H9 (cell line): Measurements from ENCODE around the gene SF1. TPM values are rescaled to one million over a fixed set of nuclear protein-coding genes. Genes with fewer than 3 reads are reported as not detected.

Source experiments
- DNase-seq: peaks from one replicate; pipeline ENCODE4 v3.0.0-alpha.2; 2017
- H2AFZ ChIP-seq: one replicate; pipeline ENCODE4 v1.6.1; 2013; ENCODE audit warnings: mild to moderate bottlenecking, low read length, control low read depth, moderate library complexity
- H2AK5ac ChIP-seq: 2 replicates; pipeline ENCODE4 v1.6.1; 2013; ENCODE audit warnings: low read length, control low read depth, mixed read lengths; ENCODE audit not compliant: insufficient read length
- H2BK120ac ChIP-seq: one replicate; pipeline ENCODE4 v1.6.1; 2013; ENCODE audit warnings: low read depth, mild to moderate bottlenecking, low read length, control low read depth, inconsistent platforms; ENCODE audit not compliant: poor library complexity, severe bottlenecking
- H2BK12ac ChIP-seq: 2 replicates; pipeline ENCODE4 v1.6.1; 2013; ENCODE audit warnings: low read length, control low read depth, mixed read lengths, low read depth; ENCODE audit not compliant: insufficient read length
- H2BK15ac ChIP-seq: 2 replicates; pipeline ENCODE4 v1.6.1; 2013; ENCODE audit warnings: low read depth, low read length, control low read depth
- H2BK20ac ChIP-seq: one replicate; pipeline ENCODE4 v1.6.1; 2013; ENCODE audit warnings: low read depth, mild to moderate bottlenecking, low read length, control low read depth, inconsistent platforms; ENCODE audit not compliant: poor library complexity, severe bottlenecking
- H2BK5ac ChIP-seq: 2 replicates; pipeline ENCODE4 v1.6.1; 2013; ENCODE audit warnings: low read length, control low read depth, mixed read lengths; ENCODE audit not compliant: insufficient read length
- H3K14ac ChIP-seq: 2 replicates; pipeline ENCODE4 v1.6.1; 2013; ENCODE audit warnings: low read length, control low read depth; ENCODE audit not compliant: insufficient read depth
- H3K18ac ChIP-seq: 2 replicates; pipeline ENCODE4 v1.6.1; 2013; ENCODE audit warnings: low read depth, mild to moderate bottlenecking, mixed read lengths, low read length, control low read depth; ENCODE audit not compliant: insufficient read length
- H3K23ac ChIP-seq: 2 replicates; pipeline ENCODE4 v1.6.1; 2013; ENCODE audit warnings: low read length, control low read depth, mixed read lengths, low read depth; ENCODE audit not compliant: insufficient read length
- H3K23me2 ChIP-seq: 2 replicates; pipeline ENCODE4 v1.6.1; 2013; ENCODE audit warnings: low read depth, mild to moderate bottlenecking, mixed read lengths, low read length, control low read depth; ENCODE audit not compliant: insufficient read length, poor library complexity, severe bottlenecking
- H3K27ac ChIP-seq: 2 replicates; pipeline ENCODE4 v1.5.1; 2013; ENCODE audit warnings: low read length, control low read depth, mixed read lengths, low read depth; ENCODE audit not compliant: insufficient read length
- H3K27me3 ChIP-seq: 2 replicates; pipeline ENCODE4 v1.6.1; 2013; ENCODE audit warnings: low read length, control low read depth, inconsistent platforms; ENCODE audit not compliant: insufficient read depth
- H3K4ac ChIP-seq: 2 replicates; pipeline ENCODE4 v1.6.1; 2013; ENCODE audit warnings: low read depth, mild to moderate bottlenecking, control low read depth, inconsistent platforms, low read length, moderate library complexity
- H3K4me1 ChIP-seq: 2 replicates; pipeline ENCODE4 v1.6.1; 2013; ENCODE audit warnings: low read length, control low read depth, inconsistent platforms; ENCODE audit not compliant: insufficient read depth
- H3K4me2 ChIP-seq: 2 replicates; pipeline ENCODE4 v1.6.1; 2013; ENCODE audit warnings: low read length, control low read depth, mixed read lengths; ENCODE audit not compliant: insufficient read length, insufficient read depth
- H3K56ac ChIP-seq: 2 replicates; pipeline ENCODE4 v1.6.1; 2013; ENCODE audit warnings: low read depth, mild to moderate bottlenecking, mixed read lengths, low read length, control low read depth; ENCODE audit not compliant: insufficient read length
- H3K79me1 ChIP-seq: 2 replicates; pipeline ENCODE4 v1.6.1; 2013; ENCODE audit warnings: low read depth, mild to moderate bottlenecking, moderate library complexity, low read length, control low read depth, inconsistent platforms; ENCODE audit not compliant: insufficient read depth, poor library complexity, severe bottlenecking
- H3K79me2 ChIP-seq: 2 replicates; pipeline ENCODE4 v1.6.1; 2013; ENCODE audit warnings: low read length, control low read depth, inconsistent platforms; ENCODE audit not compliant: insufficient read depth
- H3K9ac ChIP-seq: 2 replicates; pipeline ENCODE4 v1.6.1; 2013; ENCODE audit warnings: low read length, control low read depth, mixed read lengths; ENCODE audit not compliant: insufficient read length; ENCODE audit errors: extremely low read depth
- H3K9me3 ChIP-seq: one replicate; pipeline ENCODE4 v1.6.1; 2013; ENCODE audit warnings: low read depth, low read length, inconsistent platforms; ENCODE audit not compliant: control insufficient read depth
- H3T11ph ChIP-seq: one replicate; pipeline ENCODE4 v1.6.1; 2013; ENCODE audit warnings: mild to moderate bottlenecking, low read length, control low read depth, inconsistent platforms
- H4K20me1 ChIP-seq: one replicate; pipeline ENCODE4 v1.6.1; 2013; ENCODE audit not compliant: control insufficient read depth, insufficient read length, insufficient read depth
- H4K5ac ChIP-seq: 2 replicates; pipeline ENCODE4 v1.6.1; 2013; ENCODE audit warnings: low read depth, mild to moderate bottlenecking, mixed read lengths, low read length, control low read depth; ENCODE audit not compliant: insufficient read length
- H4K8ac ChIP-seq: replicated peaks from 2 replicates; pipeline ENCODE4 v1.6.1; 2013; ENCODE audit warnings: low read length, control low read depth, mixed read lengths, low read depth; ENCODE audit not compliant: insufficient read length
- H4K91ac ChIP-seq: 2 replicates; pipeline ENCODE4 v1.6.1; 2013; ENCODE audit warnings: low read depth, mild to moderate bottlenecking, moderate library complexity, mixed read lengths, low read length, control low read depth; ENCODE audit not compliant: insufficient read length
- H3K27ac Mint-ChIP-seq, 3 experiments: 2 replicates in 2 of 3; 3 replicates in 1 of 3; pipeline ENCODE4 v1.8.0; 2020 to 2021; ENCODE audit warnings: mixed read lengths in 3 of 3, mild to moderate bottlenecking in 1 of 3, moderate library complexity in 1 of 3
- H3K27me3 Mint-ChIP-seq: 2 replicates; pipeline ENCODE4 v1.8.0; 2021; ENCODE audit warnings: low read depth, mild to moderate bottlenecking, moderate library complexity, mixed read lengths
- H3K36me3 Mint-ChIP-seq, 3 experiments: 2 replicates in 2 of 3; 3 replicates in 1 of 3; pipeline ENCODE4 v1.8.0; 2020 to 2021; ENCODE audit warnings: low read depth in 3 of 3, mixed read lengths in 3 of 3; ENCODE audit not compliant: insufficient read depth in 1 of 3
- H3K4me1 Mint-ChIP-seq, 2 experiments: 2 replicates each; pipeline ENCODE4 v1.8.0; 2020; ENCODE audit warnings: mixed read lengths in 2 of 2
- H3K4me3 Mint-ChIP-seq, 2 experiments: 2 replicates in 1 of 2; 3 replicates in 1 of 2; pipeline ENCODE4 v1.8.0; 2020 to 2021; ENCODE audit warnings: mild to moderate bottlenecking in 2 of 2, mixed read lengths in 2 of 2, moderate library complexity in 1 of 2
- H3K9me3 Mint-ChIP-seq, 2 experiments: 2 replicates in 1 of 2; 3 replicates in 1 of 2; pipeline ENCODE4 v1.8.0; 2020; ENCODE audit warnings: mild to moderate bottlenecking in 2 of 2, mixed read lengths in 2 of 2, moderate library complexity in 1 of 2
- CTCF ChIP-seq: fragments of 200-600 bp; sonication (generic); conservative IDR thresholded peaks from 3 replicates; pipeline ENCODE4 v1.8.0; 2021; ENCODE audit warnings: antibody characterized with exemption, mild to moderate bottlenecking
- WGBS: extraction: QIAGEN DNeasy Blood & Tissue Kit; methylation state at CpG from one replicate; pipeline ENCODE4 v1.1.7; 2013; ENCODE audit warnings: missing lambda C conversion rate, low lambda C conversion rate, mixed read lengths; ENCODE audit not compliant: insufficient read length; ENCODE audit errors: extremely low coverage; 5-methylcytosine and 5-hydroxymethylcytosine counted together
- total RNA-seq: library from RNA; stranded (reverse); gene quantifications from 2 replicates; pipeline ENCODE4 v1.2.1, GENCODE V29; 2021

The SF1 gene
- total RNA-seq, 1 experiment from 2014 or later, result 528 TPM

- no peaks in the 10 kb centered on the region for H3K36me3 Mint-ChIP-seq
- H3K4me1 ChIP-seq, result no peaks in the 10 kb centered on the region
- H3T11ph ChIP-seq, result no peak overlapping the region
- H3K79me1 ChIP-seq, result no peaks in the 10 kb centered on the region
- no peak overlapping the region; the same call in 1 of the 2 replicates for H3K14ac ChIP-seq
- no peak overlapping the region for H4K5ac ChIP-seq
- no peak overlapping the region for H2BK20ac ChIP-seq
- no CpG with 5 or more reads among the region's 21 CpGs for WGBS
- H2BK15ac ChIP-seq, result no peak overlapping the region
- no peak overlapping the region for H3K9ac ChIP-seq
- no peak overlapping the region for H2BK12ac ChIP-seq
- H4K91ac ChIP-seq, result no peak overlapping the region
- TF ChIP-seq CTCF, result no peak
- H3K18ac ChIP-seq, result no peak overlapping the region
- H2BK120ac ChIP-seq, result no peak overlapping the region
- no peak overlapping the region for H3K23ac ChIP-seq
- peaks cover 12% of the 10 kb centered on the region; the same call in 1 of the 2 replicates for H3K27me3 ChIP-seq
- H3K4me3 Mint-ChIP-seq, result no peak overlapping the region; a peak in 1 of 5 replicates
- H2AK5ac ChIP-seq, result no peak overlapping the region
- no peak overlapping the region for H2BK5ac ChIP-seq
- H3K4ac ChIP-seq, result no peak overlapping the region
- no peak overlapping the region for H3K56ac ChIP-seq
- peaks cover 3% of the 10 kb centered on the region for H3K23me2 ChIP-seq
- H3K79me2 ChIP-seq, result no peaks in the 10 kb centered on the region
- peaks cover 92% of the 10 kb centered on the region for H3K27me3 Mint-ChIP-seq
- no peak overlapping the region for H3K4me2 ChIP-seq
- H3K27ac Mint-ChIP-seq, result no peak overlapping the region
- H3K27ac ChIP-seq, result no peak overlapping the region
- H3K4me1 Mint-ChIP-seq, result peaks cover 7 to 56% of the 10 kb centered on the region in 2 experiments
- H4K20me1 ChIP-seq, result peaks cover 3% of the 10 kb centered on the region
- H3K9me3 Mint-ChIP-seq, result no peaks in the 10 kb centered on the region; a peak in 2 of 5 replicates
- DNase-seq, result no peak
- H2AFZ ChIP-seq, result no peak overlapping the region
- H3K9me3 ChIP-seq, result no peaks in the 10 kb centered on the region
- H4K8ac ChIP-seq, result no peak overlapping the region
These were observed 61.7 kb downstream of the SF1 start for GRCh38 chr11:64716473-64717267.
